ENCODE data around the gene GCSH. TPM values are rescaled to one million over a fixed set of nuclear protein-coding genes. Genes with fewer than 3 reads are reported as not detected.

Gene GCSH
- total RNA-seq, 1 experiment from 2014 or later, result 56.2 TPM

DNA sequence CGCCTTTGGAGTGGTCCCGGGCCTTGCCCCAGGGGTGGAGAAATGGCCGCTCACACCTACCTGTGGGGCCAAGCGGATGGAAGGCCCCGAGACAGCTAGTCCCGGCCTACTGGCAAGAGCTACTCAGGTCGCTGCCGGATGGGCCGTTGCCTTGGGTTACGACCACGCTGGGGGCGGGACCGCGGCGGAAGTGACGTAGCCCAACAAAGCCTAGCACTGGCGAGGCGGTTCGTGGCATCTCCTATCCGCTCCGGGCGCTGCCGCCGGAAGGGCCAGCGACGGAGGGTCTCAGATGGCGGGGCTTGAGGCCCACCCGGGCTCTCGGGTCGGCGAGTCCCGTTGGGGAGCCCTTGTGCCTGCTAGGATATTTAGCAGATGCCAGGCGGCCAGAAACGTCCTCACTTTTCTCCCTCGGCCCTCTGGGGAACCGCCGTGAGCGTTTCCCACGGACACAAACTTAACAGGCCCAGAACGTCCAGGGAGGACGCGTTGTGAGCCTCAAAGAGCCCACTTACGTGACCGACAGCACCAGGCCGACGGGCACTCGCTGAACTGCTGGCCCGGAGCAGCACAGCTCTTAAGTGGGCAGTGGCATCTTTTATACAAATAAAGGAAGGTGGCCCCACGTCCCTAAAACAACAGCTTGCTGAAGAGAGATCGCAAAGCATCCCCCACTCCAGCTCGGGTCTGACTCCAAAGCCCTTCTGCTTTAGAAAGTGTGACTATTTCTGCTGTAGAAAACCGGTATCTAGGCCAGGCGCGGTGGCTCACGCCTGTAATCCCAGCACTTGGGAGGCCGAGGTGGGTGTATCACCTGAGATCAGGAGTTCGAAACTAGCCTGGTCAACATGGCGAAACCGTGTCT, 18.9 kb downstream of the GCSH start, which contains the start of gene C16orf46:
Gene C16orf46 (minus strand): TSS at position 163 of the 865 bp plus-strand sequence. CDS start 13,283 bp downstream, outside the sequence.
- H3K4me3 ChIP-seq, result peak within 1 kb of the TSS; percentile 71
- peak; percentile 93 for DNase-seq
- no peaks in the 10 kb centered on the region for H3K4me1 ChIP-seq

DNA sequence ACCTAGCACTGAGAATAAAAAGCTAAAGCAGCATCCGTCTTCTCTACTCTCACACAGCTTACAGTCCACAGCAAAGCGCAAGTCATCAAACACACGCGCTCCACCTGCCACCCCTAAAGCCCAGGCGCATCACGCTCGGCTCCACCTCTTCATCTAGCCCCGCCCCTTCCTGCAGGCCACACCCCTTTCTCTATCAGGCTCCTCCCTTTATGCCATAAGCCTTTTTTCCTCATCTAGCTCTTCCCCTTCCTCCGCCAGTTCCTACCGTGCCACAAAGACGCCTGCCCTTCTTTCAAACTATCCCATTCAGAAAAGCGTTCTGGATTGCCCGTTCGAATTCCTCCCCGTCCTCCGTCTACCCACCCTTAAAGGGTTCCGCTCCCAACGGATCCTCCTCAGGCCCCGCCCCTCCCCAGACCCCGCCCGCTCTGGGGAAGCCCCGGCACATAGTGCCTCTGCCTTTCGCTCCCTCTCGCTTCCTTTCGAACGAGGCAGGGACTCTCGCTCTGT, 19.6 kb downstream of the GCSH start:
- Histone ChIP-seq H3K4me1 (no peaks in the 10 kb centered on the region), H3K27ac (peak overlapping the region; percentile 86; the same call in 1 of the 2 replicates), H3K36me3 (no peaks in the 10 kb centered on the region), H3K4me3 (peak overlapping the region; percentile 71), H3K9me3 (replicated peaks) (no peaks in the 10 kb centered on the region), H3K27me3 (no peaks in the 10 kb centered on the region)
- peak; percentile 82 to 86 for DNase-seq

More for the DNA sequence above, 18.9 kb downstream of the GCSH start, which contains the start of gene C16orf46:
- H3K27me3 ChIP-seq, result no peaks in the 10 kb centered on the region
- H3K27ac ChIP-seq, result peak within 1 kb of the TSS; percentile 86
- no peaks in the 10 kb centered on the region for H3K36me3 ChIP-seq
- no peaks in the 10 kb centered on the region for H3K9me3 ChIP-seq (replicated peaks)

DNA sequence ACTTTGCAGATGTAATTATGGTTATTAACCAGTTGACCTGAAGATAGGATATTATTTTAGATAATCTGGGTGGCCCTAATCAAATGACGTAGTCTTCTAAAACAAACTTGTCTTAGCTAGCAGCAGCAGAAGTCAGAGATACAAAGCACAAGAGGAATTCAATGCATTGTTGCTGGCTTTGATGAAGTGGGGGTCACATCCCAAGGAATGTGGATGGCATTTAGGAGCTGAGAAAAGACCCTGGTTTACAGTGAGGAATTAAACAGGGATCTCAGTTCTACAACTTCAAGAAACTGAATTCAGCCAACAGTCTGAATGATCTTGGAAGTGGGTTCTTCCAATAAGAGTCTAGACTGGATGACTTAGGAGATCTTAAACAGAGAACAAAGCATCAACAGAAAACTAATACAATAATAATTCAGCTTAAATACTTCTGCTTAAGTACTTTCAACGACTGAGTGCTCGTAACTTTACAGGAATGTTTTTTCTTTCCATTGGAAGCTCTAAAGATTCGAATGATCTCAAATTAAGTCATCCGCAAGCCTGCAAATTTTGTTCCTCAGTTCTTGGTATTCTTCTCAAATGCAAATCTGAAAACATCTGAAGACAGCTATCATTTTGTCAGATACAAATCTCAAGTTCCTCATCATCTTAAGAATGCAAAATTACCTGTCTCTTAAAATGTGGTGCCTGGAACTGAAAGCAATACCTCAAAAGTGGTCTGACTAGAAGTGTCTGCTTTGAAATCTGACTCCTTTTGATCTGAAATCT, 22.4 kb downstream of the GCSH start:
- H3K4me3 ChIP-seq, result no peak overlapping the region
- no peak overlapping the region for H3K27ac ChIP-seq
- H3K4me1 ChIP-seq, result no peaks in the 10 kb centered on the region
- no peaks in the 10 kb centered on the region for H3K9me3 ChIP-seq (replicated peaks)
- DNase-seq, result no peak
- H3K36me3 ChIP-seq, result no peaks in the 10 kb centered on the region
- no peaks in the 10 kb centered on the region for H3K27me3 ChIP-seq

DNA sequence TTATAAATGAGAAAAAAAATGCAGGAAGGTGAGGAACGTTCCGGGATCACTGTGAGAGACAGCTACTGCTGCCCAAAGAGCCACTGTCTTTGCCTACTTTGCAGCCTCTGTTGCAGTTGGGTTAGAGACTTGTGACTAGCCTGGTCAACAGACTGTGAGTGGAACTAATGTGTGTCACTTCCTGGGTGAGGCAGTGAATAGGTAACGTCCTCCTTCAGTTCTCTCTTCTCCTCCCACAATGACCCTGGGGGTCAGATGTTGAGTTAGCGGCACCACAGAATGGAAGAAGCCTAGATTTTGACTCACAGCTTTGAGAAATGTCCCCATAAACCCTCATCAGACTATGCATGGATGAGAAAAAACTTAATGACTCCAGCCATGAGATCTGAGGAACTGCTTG, 24.4 kb downstream of the GCSH start:
- no peaks in the 10 kb centered on the region for H3K36me3 ChIP-seq
- DNase-seq, result no peak
- H3K4me3 ChIP-seq, result no peak overlapping the region
- H3K27ac ChIP-seq, result no peak overlapping the region
- no peaks in the 10 kb centered on the region for H3K27me3 ChIP-seq
- no peaks in the 10 kb centered on the region for H3K4me1 ChIP-seq
- no peaks in the 10 kb centered on the region for H3K9me3 ChIP-seq (replicated peaks)

DNA sequence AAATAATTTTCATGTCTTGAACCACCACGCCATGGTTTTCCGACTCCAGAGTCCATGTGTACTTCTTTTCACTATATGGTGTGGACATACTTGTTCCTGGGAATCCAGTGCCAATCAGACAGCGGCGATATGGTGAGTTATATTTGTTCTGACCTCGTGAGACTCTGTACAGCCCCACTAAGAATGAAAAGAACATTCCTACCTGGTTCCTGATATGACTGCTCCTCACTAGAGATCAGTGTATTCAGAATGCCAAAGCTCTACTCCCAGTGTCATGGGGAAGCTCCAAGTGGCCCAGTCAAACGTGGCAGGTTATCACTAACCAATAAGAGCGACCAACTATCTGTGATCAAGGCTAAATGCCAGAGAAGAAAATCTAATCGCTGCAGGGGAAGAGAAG, 25.2 kb downstream of the GCSH start:
- Histone ChIP-seq H3K27ac (no peak overlapping the region), H3K36me3 (no peaks in the 10 kb centered on the region), H3K9me3 (replicated peaks) (no peaks in the 10 kb centered on the region), H3K4me3 (no peak overlapping the region), H3K27me3 (no peaks in the 10 kb centered on the region), H3K4me1 (no peaks in the 10 kb centered on the region)
- DNase-seq, result no peak

DNA sequence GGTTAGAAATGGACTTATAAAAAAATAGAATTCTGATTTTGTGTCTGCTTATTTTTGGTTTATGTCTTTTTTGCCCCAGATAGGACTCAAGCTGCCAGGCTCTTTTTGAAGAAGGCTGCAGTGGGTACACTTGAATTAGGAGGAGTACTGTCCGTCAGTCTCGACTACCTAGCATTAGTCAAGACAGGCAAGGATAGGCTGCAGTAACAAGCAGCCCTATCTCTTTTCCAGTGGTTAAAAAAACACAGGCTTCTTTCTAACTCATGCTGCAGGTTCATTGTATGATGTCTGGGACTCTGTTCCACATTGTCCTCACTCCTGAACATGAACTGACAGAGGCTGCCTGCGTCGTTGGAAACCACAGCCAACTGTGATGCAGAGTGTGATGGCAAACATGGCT, 27.1 kb downstream of the GCSH start:
- Histone ChIP-seq H3K4me3 (no peak overlapping the region), H3K9me3 (replicated peaks) (no peaks in the 10 kb centered on the region), H3K36me3 (no peaks in the 10 kb centered on the region), H3K27ac (no peak overlapping the region), H3K27me3 (no peaks in the 10 kb centered on the region), H3K4me1 (no peaks in the 10 kb centered on the region)
- no peak for DNase-seq

DNA sequence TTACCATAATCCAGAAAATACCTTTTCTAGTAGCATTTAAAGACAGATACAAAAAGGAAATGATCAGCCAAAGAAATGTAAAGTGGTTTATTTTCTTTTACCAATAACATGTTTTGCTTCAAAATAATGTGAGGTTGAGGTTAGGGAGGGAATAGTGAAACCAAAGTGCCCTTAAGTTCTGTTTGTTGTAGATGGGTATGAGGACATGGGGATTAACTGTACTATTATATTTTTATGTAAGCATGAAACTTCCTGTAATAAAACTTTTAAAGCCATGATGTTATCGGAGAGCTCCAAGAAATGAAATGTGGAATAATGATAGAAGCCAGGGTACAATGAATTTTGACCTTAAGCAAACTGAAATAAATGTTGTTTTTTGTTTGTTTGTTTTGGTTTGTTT, 29.0 kb downstream of the GCSH start:
- Histone ChIP-seq H3K4me3 (no peak overlapping the region), H3K4me1 (no peaks in the 10 kb centered on the region), H3K36me3 (no peaks in the 10 kb centered on the region), H3K9me3 (replicated peaks) (no peaks in the 10 kb centered on the region), H3K27ac (no peak overlapping the region), H3K27me3 (no peaks in the 10 kb centered on the region)
- DNase-seq, result no peak

DNA sequence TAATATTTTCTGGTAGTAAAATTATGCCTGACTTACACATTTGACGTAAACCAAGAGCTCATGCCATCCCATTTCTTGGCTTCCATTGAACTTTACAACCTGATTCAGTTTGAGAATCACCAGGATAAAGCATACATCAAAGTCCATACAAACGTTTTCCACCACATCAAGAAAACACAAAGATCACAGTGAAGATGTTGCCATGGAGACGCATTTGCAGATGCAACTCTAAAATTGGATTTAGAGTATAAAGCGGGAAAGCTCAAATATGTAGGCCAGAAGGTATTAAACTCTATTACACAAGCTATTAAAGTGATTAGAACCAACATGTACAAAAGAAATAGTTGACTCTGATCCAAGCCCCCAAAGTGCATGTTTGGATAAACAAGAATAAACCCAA, 29.5 kb downstream of the GCSH start:
- Histone ChIP-seq H3K36me3 (no peaks in the 10 kb centered on the region), H3K4me1 (no peaks in the 10 kb centered on the region), H3K27ac (no peak overlapping the region), H3K9me3 (replicated peaks) (no peaks in the 10 kb centered on the region), H3K4me3 (no peak overlapping the region), H3K27me3 (no peaks in the 10 kb centered on the region)
- no peak for DNase-seq

DNA sequence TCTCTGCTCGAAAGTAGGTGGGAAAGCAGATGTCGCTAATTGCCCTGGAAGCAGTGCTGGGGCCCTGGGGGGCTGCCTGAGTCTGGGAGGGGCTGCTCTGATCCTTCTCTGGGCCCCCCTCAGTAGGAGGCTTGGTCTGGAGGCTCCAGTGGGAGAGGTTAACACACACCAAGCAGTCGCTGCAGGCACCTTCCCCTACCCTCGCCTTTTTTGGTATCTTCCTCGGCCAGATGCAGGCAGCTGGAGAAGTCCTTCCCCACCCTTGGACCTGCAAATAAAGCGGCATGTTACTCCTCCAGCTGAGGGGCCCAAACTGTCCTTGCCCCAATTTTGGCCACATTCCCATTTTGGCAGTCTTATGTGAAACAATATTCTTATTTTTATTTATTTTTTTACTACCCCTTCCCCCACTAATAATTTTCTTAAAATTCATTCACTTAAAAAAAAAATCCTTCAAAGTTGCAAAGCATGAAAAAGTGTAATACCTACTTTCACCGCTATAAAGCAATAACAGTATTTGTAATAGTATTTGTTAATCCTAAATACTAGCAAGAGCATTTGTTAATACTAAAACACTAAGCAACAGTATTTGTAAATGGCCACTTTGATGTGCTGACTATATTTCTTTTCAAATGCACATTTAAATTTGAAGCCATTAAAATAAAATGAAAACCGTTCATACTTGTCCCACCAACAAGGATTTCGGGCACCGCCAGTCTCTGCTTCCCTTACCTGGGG, 34.2 kb downstream of the GCSH start:
- Histone ChIP-seq H3K4me3 (no peak overlapping the region), H3K36me3 (no peaks in the 10 kb centered on the region)
- no peak for DNase-seq

DNA sequence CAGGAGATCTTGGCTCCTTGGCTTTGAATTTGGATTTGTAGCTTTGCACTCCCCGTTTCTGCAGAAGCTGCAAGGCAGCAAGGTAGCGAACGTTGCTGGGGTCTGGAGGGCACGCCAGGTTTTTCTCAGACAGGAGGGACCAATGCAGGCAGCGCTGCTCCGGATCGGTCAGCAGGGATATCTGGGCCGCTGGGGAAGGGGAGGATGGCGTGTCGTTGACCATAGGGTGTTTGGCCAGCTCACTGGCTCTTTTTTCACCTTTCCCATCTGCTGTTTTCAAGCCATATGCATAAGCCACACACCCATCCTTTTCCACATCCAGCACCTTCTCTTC, 34.9 kb downstream of the GCSH start:
- no peak overlapping the region for H3K4me3 ChIP-seq
- H3K27ac ChIP-seq, result no peak overlapping the region
- no peaks in the 10 kb centered on the region for H3K36me3 ChIP-seq
- no peaks in the 10 kb centered on the region for H3K4me1 ChIP-seq
- no peaks in the 10 kb centered on the region for H3K9me3 ChIP-seq (replicated peaks)
- no peak for DNase-seq
- H3K27me3 ChIP-seq, result no peaks in the 10 kb centered on the region

More for the DNA sequence above, 34.2 kb downstream of the GCSH start:
- no peaks in the 10 kb centered on the region for H3K27me3 ChIP-seq
- H3K27ac ChIP-seq, result no peak overlapping the region
- H3K9me3 ChIP-seq (replicated peaks), result no peaks in the 10 kb centered on the region
- no peaks in the 10 kb centered on the region for H3K4me1 ChIP-seq

DNA sequence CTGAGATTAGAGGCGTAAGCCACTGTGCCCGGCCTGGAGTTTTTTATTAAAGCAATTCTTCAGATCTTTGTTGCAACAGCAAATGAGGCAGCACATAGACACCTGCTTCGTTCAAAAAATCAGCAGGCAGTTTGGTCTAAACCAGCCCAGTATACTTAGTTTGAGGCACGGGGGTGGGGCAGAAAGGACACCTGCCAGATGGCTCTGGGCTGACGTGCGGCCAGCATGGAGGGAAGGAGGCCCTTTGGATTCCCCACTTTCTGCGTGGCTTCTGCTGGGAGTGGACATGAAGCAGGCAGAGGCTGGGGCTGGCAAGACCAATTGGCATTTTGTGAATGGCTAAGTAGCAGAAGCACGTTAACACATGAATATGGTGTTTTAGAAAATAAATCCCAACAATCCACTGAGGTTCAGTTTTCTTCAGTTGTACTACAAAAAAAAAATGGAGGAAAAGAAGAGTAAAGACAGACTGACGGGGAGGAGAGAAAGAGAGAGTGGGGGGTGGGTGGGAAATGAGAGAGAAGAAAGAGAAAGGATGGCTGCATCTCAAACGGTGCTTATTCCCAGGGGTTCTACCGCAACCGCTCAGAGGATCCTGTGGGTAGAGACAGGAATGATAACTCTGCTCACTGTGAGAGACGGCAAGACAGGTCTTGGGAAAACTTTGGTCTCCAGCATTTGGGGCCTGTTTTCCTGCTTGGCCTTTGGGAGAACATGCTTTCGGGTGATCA, 35.5 kb downstream of the GCSH start:
- no peak overlapping the region for H3K4me3 ChIP-seq
- H3K9me3 ChIP-seq (replicated peaks), result no peaks in the 10 kb centered on the region
- H3K4me1 ChIP-seq, result no peaks in the 10 kb centered on the region

DNA sequence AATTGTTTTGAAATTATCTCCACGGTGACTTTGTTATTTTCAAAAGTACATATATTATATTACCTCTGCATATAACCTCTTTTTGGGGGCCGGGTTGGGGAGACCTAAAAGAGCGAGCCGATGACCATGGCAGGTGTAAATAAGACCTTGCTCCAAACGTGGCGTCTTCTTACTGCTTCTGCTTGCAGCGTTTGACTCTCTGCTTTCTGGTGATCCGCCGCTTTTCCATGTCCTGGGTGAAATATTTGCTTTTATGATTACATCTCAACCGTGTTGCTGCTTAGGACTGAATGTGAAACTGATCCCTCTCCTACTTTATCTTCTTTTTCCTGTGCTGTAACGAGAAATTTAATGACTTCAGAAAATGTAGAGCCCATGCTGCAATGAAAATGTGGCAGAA, 42.4 kb downstream of the GCSH start:
- no peaks in the 10 kb centered on the region for H3K4me1 ChIP-seq
- no peaks in the 10 kb centered on the region for H3K36me3 ChIP-seq
- H3K4me3 ChIP-seq, result no peak overlapping the region
- no peak for DNase-seq
- no peak overlapping the region for H3K27ac ChIP-seq
- no peaks in the 10 kb centered on the region for H3K9me3 ChIP-seq (replicated peaks)
- no peaks in the 10 kb centered on the region for H3K27me3 ChIP-seq

More for the DNA sequence above, 35.5 kb downstream of the GCSH start:
- H3K27ac ChIP-seq, result no peak overlapping the region
- no peaks in the 10 kb centered on the region for H3K36me3 ChIP-seq
- no peak for DNase-seq
- H3K27me3 ChIP-seq, result no peaks in the 10 kb centered on the region

DNA sequence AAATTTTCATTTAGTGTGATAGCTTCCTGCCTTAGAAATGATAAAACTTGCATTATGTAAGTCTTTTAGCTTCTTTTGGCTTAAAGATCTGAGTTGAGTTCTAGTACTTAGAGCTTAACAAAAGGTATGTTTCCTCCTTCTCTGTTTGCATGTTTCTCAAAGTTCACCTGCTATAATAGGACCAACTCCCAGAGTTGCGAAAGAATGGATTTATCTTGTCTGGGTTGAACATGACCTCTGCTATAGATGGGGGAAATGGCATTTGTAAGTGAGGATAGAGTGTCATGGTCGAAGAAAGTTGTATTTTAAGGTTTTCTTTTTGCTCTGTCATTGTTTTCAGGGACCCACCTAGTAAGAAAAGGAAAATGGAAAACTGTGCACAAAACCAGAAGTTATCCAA, 53.4 kb downstream of the GCSH start:
- Histone ChIP-seq H3K4me3 (no peak overlapping the region), H3K9me3 (replicated peaks) (no peaks in the 10 kb centered on the region), H3K27me3 (no peaks in the 10 kb centered on the region), H3K4me1 (no peaks in the 10 kb centered on the region), H3K27ac (no peak overlapping the region), H3K36me3 (0 out of 2 replicates have a peak, but pooled peaks cover 7% of the 10 kb centered on the region)
- DNase-seq, result no peak

DNA sequence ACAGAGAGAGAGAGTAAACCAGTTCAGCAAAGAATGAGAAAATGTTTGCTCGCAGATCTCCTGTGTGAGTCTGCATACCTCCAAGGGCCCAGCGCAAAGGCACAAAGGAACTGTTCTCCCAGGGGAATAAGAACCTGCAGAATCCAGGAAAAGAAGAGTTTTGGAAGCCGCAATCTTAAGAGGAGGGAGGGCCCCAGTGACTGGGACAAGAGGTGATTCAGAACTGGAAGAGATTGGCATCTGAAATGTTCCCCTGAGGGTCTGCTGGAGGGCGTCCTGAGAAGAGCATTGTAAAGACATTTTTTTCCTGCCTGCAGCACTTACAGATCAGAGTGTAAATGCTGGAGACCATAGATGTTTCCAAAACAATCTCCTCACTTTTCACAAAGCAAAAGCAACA, 54.5 kb downstream of the GCSH start:
- H3K27me3 ChIP-seq, result no peaks in the 10 kb centered on the region
- no peak overlapping the region for H3K27ac ChIP-seq
- no peak for DNase-seq
- no peak overlapping the region for H3K4me3 ChIP-seq
- 0 out of 2 replicates have a peak, but pooled peaks cover 7% of the 10 kb centered on the region for H3K36me3 ChIP-seq
- no peaks in the 10 kb centered on the region for H3K4me1 ChIP-seq
- H3K9me3 ChIP-seq (replicated peaks), result no peaks in the 10 kb centered on the region
